T-helper 1 cell treated with Interleukin-12 subunit alpha and Interleukin-12 subunit beta and Interleukin-4 antibody, amounts not matched to agents 30 μg/mL and 1 μg/mL, for 36 hours (primary cell): ENCODE measurements around the gene CADPS.
A peak's percentile ranks its signal among the peaks of the same experiment; 100 is the strongest.

Experiments used
- H3K27ac Mint-ChIP-seq: one replicate; pipeline ENCODE4 v1.8.0; 2021; ENCODE audit warnings: mild to moderate bottlenecking, mixed read lengths
- H3K27me3 Mint-ChIP-seq: one replicate; pipeline ENCODE4 v1.8.0; 2021; ENCODE audit warnings: low read depth, mixed read lengths
- H3K36me3 Mint-ChIP-seq: one replicate; pipeline ENCODE4 v1.8.0; 2021; ENCODE audit warnings: low read depth, mixed read lengths
- H3K4me1 Mint-ChIP-seq: one replicate; pipeline ENCODE4 v1.8.0; 2021; ENCODE audit warnings: low read depth, mixed read lengths
- H3K4me3 Mint-ChIP-seq: one replicate; pipeline ENCODE4 v1.8.0; 2021; ENCODE audit warnings: mild to moderate bottlenecking, moderate library complexity, mixed read lengths
- H3K9me3 Mint-ChIP-seq: one replicate; pipeline ENCODE4 v1.8.0; 2021; ENCODE audit warnings: mixed read lengths

The CADPS gene

DNA sequence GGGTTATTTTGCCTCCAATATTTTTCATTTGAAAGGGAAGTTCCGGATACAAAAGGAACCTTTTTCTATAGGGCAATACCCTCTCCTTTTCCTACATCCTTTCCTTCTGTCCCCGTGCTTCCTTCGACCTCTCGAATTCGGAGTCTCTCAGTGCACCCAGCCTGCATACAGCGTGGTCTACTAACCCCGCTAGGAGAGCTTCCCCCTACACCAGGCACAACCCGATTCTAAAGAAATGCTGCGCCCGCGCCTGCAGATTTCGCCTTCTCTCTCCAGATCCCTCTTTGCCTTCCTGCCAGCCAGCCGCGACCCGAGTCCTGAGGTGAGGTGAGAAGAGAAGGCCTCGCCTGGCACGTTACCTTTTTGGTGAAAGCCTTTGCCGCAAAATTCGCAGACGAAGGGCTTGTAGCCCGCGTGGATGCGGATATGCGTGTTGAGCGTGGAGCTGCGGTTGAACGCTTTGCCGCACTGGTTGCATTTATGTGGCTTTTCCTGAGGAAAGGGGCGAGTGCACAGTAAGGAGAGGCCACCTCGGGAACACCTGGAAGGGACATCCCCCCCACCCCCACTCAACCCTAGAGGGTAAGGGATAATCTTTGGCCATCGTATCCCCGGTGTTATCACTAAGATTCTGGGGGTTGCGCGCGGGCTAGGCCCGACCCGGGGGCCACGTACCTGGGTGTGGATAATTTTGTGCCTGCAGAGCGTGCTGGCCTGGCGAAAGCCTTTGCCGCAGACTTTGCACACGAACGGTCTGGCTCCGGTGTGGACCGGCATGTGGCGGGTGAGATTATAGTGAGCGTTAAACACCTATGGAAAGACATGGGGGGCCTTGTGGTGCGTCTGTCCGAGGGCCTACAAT lies 504.1 kb downstream of the CADPS start:
- no peak overlapping the region for H3K4me3 Mint-ChIP-seq
- no peaks in the 10 kb centered on the region for H3K4me1 Mint-ChIP-seq
- peak overlapping the region; percentile 31 for H3K27ac Mint-ChIP-seq
- H3K36me3 Mint-ChIP-seq, result peaks cover 7% of the 10 kb centered on the region
- H3K9me3 Mint-ChIP-seq, result peaks cover 7% of the 10 kb centered on the region
- peaks cover 88% of the 10 kb centered on the region for H3K27me3 Mint-ChIP-seq

DNA sequence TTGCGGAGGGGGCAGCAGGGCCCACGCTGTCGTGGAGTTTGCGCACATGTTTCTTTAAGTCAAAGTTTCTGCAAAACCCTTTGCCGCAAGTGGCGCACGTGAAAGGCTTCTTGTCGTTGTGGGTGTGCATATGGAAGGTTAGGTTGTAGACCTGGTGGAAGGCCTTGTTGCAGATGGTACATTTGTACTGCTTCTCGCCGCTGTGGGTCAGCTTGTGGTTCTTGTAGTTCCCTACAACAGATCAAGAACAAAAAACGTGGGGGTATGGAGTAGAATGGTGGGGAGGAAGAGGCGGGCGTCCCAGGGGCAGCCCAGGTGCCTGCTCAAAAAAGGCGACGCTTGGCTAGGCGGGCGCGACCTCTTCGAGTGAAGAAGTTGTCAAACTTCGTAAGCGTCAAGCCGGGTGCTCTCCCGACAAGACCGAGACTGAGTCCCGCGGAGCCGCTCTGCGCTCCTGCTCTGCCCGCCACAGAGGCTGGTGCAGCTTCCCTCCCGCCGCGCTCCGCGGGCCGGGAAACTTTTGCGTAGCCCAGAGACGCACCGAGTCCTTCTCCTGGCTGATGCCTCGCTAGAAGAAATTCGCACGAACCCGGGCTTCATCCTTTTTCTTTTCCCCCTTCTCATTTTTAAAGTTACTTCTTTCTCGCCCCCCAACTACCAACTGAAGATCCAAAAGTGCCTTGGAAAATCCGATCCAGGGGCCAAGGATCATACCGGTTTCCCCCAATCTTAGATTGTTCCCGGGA lies 504.9 kb downstream of the CADPS start:
- Mint-ChIP-seq H3K4me3 (no peak overlapping the region), H3K27ac (peak overlapping the region; percentile 72), H3K9me3 (peaks cover 7% of the 10 kb centered on the region), H3K36me3 (peaks cover 7% of the 10 kb centered on the region), H3K27me3 (peaks cover 88% of the 10 kb centered on the region), H3K4me1 (no peaks in the 10 kb centered on the region)

DNA sequence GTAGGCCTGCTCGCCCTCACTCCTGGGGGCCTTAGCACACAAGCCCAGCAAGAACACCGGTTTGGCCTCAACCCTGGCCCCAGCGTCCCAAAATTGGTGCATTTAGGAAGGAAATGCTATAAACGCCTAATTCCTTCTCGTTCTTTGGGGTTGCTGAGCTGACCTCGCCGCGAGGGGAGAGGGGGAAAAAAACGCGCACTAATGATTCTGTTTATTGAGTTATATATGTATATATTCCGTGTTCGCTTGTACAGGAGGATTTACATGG lies 505.8 kb downstream of the CADPS start:
- H3K4me1 Mint-ChIP-seq, result no peaks in the 10 kb centered on the region
- H3K4me3 Mint-ChIP-seq, result no peak overlapping the region
- H3K9me3 Mint-ChIP-seq, result peaks cover 7% of the 10 kb centered on the region

DNA sequence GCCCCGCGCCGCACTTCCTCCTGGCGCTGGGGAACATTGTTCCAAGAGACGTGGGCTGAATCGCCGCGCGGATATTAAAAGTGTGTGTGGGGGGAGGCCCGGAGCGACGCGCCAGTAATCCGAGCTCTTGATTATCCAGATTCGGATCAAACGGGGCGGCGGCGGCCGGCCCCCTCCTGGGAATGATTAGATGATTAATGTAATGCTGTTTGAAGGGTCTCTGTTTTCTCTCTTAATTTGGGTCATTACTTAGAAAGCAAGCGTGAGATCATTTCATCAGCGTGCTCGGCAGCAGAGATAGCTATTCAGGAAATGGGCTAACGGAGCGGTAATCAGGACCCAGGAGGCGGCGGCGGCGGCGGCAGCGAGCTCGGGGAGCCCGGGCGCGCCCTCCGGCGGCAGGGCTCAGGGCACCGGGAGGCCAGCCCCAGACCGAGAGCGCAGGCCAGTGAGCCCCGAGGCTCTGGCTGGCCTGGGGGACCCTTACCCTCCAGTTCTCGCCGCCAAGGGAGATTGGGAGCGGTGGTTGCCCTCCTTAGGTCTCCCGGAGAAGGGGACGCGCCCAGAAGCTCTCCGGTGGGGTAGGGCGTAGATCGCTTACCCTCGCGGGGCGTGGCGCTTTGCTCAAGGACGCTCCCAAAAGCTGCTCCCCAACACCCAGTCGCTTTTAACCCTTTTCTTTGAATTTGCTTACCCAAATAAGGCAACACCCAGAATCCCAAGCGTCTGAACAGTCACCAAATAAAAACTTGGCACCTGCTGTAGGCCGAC lies 506.3 kb downstream of the CADPS start:
- peaks cover 78% of the 10 kb centered on the region for H3K27me3 Mint-ChIP-seq
- no peak overlapping the region for H3K27ac Mint-ChIP-seq
- H3K4me3 Mint-ChIP-seq, result no peak overlapping the region
- H3K4me1 Mint-ChIP-seq, result no peaks in the 10 kb centered on the region
- H3K9me3 Mint-ChIP-seq, result peaks cover 7% of the 10 kb centered on the region
- H3K36me3 Mint-ChIP-seq, result peaks cover 7% of the 10 kb centered on the region

More for the DNA sequence above, 505.8 kb downstream of the CADPS start:
- H3K36me3 Mint-ChIP-seq, result peaks cover 7% of the 10 kb centered on the region
- peak overlapping the region; percentile 41 for H3K27ac Mint-ChIP-seq
- peaks cover 83% of the 10 kb centered on the region for H3K27me3 Mint-ChIP-seq

DNA sequence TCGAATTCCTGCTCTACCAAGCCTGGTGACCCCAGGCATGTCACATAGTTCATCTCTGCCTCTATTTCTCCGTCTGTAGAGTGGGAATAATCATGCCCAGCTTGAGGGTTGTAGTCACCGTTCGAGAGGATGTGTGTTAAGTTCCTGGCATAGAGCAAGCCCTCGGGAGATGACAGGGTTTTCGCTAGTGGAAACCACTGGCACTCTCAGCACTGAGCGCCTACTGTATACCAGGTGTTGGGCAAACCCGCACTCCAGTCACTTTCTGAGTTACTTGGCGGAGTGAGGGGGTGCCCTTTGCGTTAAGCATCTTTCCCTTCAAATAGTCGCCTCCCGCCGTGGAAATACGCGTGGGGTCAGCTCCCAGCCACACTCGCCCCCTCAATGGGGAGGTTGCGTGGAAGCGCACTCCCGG lies 506.9 kb downstream of the CADPS start:
- Mint-ChIP-seq H3K4me3 (no peak overlapping the region), H3K27ac (no peak overlapping the region), H3K9me3 (peaks cover 7% of the 10 kb centered on the region), H3K27me3 (peaks cover 74% of the 10 kb centered on the region), H3K36me3 (peaks cover 7% of the 10 kb centered on the region), H3K4me1 (no peaks in the 10 kb centered on the region)

DNA sequence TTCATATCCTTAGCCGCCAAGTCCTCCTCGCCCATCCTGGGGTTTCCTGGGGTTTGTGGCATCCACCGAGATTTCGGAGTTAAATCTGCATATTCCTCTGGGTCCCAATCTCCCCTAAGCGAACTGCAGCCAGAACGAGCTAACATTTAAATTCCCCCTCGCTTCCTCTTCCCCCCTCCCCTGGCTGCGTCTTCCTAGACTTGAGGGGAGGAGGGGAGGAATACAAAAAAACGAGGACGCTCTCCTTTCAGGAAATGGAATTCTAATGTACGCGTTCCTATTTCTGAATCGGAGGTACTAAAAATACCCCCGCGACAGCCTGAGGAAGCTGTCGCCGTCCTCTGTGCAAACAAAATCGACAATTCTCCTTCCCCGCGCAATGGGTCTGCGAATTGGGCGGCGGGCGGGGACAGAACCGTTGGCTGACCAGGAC lies 507.4 kb downstream of the CADPS start:
- Mint-ChIP-seq H3K4me1 (no peaks in the 10 kb centered on the region), H3K9me3 (peaks cover 7% of the 10 kb centered on the region), H3K27me3 (peaks cover 70% of the 10 kb centered on the region), H3K4me3 (no peak overlapping the region), H3K36me3 (peaks cover 7% of the 10 kb centered on the region), H3K27ac (no peak overlapping the region)

DNA sequence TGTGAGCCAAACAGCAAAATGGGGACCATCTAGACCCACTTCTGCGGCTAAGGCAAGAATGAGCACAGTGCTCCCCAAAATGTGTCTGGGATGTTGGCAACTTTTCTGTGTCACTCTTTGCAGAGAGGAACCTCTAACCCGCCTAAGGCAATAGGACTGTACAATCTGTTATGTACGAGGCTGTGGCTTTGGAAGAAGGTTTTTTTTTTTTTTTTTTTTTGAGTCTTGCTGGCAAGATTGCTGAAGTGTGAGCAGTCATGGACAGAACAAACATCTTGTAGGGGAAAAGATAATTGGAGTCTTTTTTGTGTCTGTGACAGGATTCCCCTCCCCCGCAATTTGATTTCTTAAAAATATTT lies 509.1 kb downstream of the CADPS start:
- Mint-ChIP-seq H3K4me3 (no peak overlapping the region), H3K9me3 (peaks cover 7% of the 10 kb centered on the region), H3K4me1 (no peaks in the 10 kb centered on the region), H3K36me3 (peaks cover 5% of the 10 kb centered on the region), H3K27ac (no peak overlapping the region), H3K27me3 (peaks cover 60% of the 10 kb centered on the region)

DNA sequence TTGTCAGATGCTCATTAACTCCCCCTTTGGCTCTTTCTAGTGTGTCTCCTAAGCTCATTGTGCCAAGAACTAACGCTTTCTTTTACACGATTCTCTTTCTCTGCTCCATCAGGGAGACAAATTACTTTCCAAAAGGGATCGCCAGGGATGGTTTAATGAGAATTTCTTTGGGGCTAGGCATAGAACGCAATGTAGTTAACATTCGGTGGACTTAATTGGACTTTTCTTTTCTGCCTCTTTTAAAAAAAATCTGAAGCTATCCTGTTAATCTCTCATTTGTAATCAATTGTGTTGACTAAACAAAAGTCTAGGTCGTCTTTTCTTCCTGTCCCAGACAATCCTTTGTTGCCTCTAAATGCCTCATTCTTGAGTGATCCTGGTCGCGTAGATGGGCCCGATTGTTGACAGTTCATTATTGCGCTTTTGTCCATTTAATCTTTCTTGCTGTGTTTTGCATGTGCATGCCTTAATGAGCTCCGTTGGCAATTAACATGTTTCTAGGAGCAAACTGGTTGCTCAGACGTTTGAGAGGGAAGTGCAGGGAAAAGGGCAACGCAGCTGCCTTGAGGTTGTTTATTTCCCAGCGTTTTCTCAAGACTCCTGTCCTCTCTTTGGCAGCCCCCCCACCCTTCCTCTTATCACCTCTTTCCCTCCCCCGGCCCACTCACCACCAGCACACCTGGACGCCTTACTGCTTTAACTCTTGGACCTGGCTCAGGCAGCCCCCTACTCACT lies 509.7 kb downstream of the CADPS start:
- H3K4me1 Mint-ChIP-seq, result no peaks in the 10 kb centered on the region
- H3K27ac Mint-ChIP-seq, result no peak overlapping the region
- H3K4me3 Mint-ChIP-seq, result no peak overlapping the region
- peaks cover 3% of the 10 kb centered on the region for H3K9me3 Mint-ChIP-seq
- peaks cover 4% of the 10 kb centered on the region for H3K36me3 Mint-ChIP-seq
- peaks cover 55% of the 10 kb centered on the region for H3K27me3 Mint-ChIP-seq

DNA sequence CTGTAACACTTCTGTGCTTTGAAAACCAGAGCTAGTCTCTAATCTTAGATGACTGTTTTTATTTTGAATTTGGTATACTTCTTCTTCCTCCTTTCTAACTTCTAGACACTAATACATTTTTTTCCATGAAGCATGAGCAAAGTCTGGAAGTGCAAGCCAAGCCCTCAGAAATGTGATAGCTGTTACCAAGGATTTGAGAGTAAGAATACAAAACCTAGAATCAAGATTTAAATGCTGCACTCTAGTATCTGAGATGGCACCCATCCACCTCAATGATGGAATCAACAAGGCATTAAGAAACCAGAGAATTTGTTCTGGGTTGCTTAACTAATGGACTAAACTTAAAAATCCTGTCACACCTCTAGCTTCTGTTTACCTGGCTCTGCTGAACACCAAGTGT lies 511.0 kb downstream of the CADPS start:
- H3K4me3 Mint-ChIP-seq, result no peak overlapping the region
- no peaks in the 10 kb centered on the region for H3K9me3 Mint-ChIP-seq
- no peaks in the 10 kb centered on the region for H3K4me1 Mint-ChIP-seq
- H3K36me3 Mint-ChIP-seq, result no peaks in the 10 kb centered on the region
- peaks cover 41% of the 10 kb centered on the region for H3K27me3 Mint-ChIP-seq
- no peak overlapping the region for H3K27ac Mint-ChIP-seq

DNA sequence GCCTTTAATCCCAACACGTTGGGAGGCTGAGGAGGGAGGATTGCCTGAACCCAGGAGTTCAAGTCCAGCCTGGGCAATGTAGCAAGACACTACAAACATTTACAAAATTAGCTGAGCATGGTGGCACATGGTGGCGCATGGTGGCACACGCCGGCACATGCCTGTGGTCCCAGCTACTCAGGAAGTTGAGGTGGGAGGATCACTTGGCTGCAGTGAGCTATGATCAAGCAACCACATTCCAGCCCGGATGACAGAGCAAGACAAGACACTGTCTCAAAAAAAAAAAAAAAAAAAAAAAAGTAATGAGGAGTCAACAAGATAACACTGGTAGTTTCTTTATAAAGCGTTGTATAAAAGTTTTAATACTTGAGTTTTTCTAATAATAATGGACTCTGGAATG lies 511.9 kb downstream of the CADPS start:
- Mint-ChIP-seq H3K9me3 (no peaks in the 10 kb centered on the region), H3K27ac (no peak overlapping the region), H3K27me3 (peaks cover 33% of the 10 kb centered on the region), H3K4me1 (no peaks in the 10 kb centered on the region), H3K4me3 (no peak overlapping the region), H3K36me3 (no peaks in the 10 kb centered on the region)

DNA sequence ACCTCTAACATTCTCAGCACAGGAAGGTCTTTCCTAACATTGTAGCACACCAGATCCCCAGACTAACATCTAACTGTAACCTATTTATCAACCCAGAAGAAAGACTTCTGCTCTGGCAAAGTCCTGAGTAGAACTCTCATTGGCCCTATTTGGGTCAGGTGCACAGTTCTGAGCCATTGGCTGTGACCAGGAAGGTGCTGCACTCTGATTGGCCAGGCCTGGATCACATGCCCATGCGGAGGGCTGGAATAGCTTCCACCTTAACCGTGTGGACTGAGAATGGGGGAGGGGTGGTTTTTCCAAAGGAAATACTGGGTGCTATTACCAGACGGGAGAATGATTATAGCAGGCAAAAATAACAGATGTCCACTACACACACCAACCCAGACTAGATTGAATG lies 513.4 kb downstream of the CADPS start:
- Mint-ChIP-seq H3K9me3 (no peaks in the 10 kb centered on the region), H3K27me3 (peaks cover 19% of the 10 kb centered on the region), H3K36me3 (no peaks in the 10 kb centered on the region), H3K27ac (no peak overlapping the region), H3K4me3 (no peak overlapping the region), H3K4me1 (no peaks in the 10 kb centered on the region)

DNA sequence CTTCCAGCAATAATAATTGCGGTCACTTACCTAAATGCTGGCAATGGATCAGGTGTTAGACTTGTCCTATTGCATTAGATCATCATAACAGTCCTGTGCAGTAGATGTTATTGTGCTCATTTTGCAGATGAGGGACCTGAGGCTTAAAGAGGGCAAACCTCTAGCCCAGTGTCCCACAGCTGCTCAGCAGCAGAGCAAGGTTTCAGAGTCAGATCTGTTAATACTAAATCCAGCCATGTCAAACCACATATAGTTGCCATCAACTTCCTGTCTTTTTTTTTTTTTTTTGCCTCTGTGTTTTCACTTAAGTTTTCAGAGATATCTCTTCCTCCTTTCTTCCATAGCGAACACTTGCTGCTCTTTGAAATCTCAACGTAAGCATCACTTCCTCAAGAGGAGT lies 514.0 kb downstream of the CADPS start:
- Mint-ChIP-seq H3K4me1 (no peaks in the 10 kb centered on the region), H3K4me3 (no peak overlapping the region), H3K27me3 (peaks cover 13% of the 10 kb centered on the region), H3K27ac (no peak overlapping the region), H3K9me3 (no peaks in the 10 kb centered on the region), H3K36me3 (no peaks in the 10 kb centered on the region)

DNA sequence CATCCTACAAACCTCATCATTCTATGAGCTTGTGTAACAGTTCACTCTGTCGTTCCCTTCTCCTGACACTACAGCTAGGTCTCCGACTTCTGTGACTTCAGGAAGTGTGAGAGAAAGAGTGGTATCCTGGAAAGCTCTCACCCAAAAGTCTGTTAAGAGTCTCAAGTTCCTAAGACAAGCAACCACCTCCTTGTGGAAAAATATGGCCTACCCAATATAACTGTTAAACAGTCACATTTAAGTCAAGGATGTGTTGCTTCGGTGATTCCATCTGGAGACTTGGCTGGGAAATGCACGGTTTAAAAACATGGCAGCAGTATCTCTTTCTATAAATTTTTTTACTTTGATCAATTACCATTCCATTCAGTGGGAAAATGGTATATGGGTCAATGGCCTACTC lies 515.7 kb downstream of the CADPS start:
- Mint-ChIP-seq H3K9me3 (no peaks in the 10 kb centered on the region), H3K27ac (no peak overlapping the region)

DNA sequence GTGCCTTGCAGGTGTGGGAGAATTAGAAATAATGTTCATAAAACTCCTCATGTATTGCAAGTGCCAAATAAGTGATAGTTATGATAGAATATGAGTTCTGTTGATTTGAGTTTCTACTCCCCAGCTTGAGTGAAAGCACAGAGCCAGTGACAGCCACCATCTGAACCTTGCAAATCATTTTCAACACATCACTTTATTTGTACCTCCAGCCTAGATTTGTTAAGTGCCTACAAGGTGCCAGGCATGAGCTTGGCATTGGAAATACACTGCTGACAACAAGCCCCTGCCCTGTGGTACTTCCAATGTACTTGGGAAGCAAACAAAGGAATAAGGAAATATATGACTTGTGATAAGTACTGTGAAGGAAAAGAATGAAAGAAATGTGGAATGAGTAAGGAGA lies 518.9 kb downstream of the CADPS start:
- Mint-ChIP-seq H3K4me3 (no peak overlapping the region), H3K27ac (no peak overlapping the region), H3K9me3 (no peaks in the 10 kb centered on the region), H3K36me3 (no peaks in the 10 kb centered on the region), H3K4me1 (no peaks in the 10 kb centered on the region), H3K27me3 (peaks cover 4% of the 10 kb centered on the region)

More for the DNA sequence above, 515.7 kb downstream of the CADPS start:
- Mint-ChIP-seq H3K36me3 (no peaks in the 10 kb centered on the region), H3K4me1 (no peaks in the 10 kb centered on the region), H3K4me3 (no peak overlapping the region), H3K27me3 (no peaks in the 10 kb centered on the region)
